HG03439 (cell line): Measurements from ENCODE around the gene DYRK2.

ENCODE experiments used
- ATAC-seq: cut with Tn5 transposase; IDR thresholded peaks from one replicate; pipeline ENCODE4 v1.9.1; 2021; ENCODE audit warnings: mild to moderate bottlenecking, moderate library complexity; ENCODE audit not compliant: unreplicated experiment

The DYRK2 gene

GRCh38 chr12:67648521-67649260, at the start of gene DYRK2:
DYRK2 (plus strand) TSS chr12:67648745; CDS start chr12:67649134, 389 bp downstream.
- peak; percentile 51 for ATAC-seq

GRCh38 chr12:67599691-67600090, 48.9 kb upstream of the DYRK2 start:
- ATAC-seq: no peak

- ATAC-seq: no peak
Measured at GRCh38 chr12:67601126-67601525, 47.4 kb upstream of the DYRK2 start.

- no peak for ATAC-seq
Measured at GRCh38 chr12:67609226-67609870, 39.2 kb upstream of the DYRK2 start.

GRCh38 chr12:67613040-67613439, 35.5 kb upstream of the DYRK2 start:
- no peak for ATAC-seq

- ATAC-seq: no peak
Measured at GRCh38 chr12:67617629-67618028, 30.9 kb upstream of the DYRK2 start.

- ATAC-seq: no peak
Measured at GRCh38 chr12:67618303-67618702, 30.2 kb upstream of the DYRK2 start.

GRCh38 chr12:67621112-67621511, 27.4 kb upstream of the DYRK2 start:
- ATAC-seq: no peak

GRCh38 chr12:67621926-67622325, 26.6 kb upstream of the DYRK2 start:
- no peak for ATAC-seq

- no peak for ATAC-seq
Measured at GRCh38 chr12:67623259-67623658, 25.3 kb upstream of the DYRK2 start.

- ATAC-seq: no peak
Measured at GRCh38 chr12:67624355-67624754, 24.2 kb upstream of the DYRK2 start.

GRCh38 chr12:67625004-67625403, 23.5 kb upstream of the DYRK2 start:
- ATAC-seq: no peak

- no peak for ATAC-seq
Measured at GRCh38 chr12:67626156-67626555, 22.4 kb upstream of the DYRK2 start.

- peak; percentile 98 for ATAC-seq
Measured at GRCh38 chr12:67630373-67631088, 18.0 kb upstream of the DYRK2 start.

- no peak for ATAC-seq
Measured at GRCh38 chr12:67632005-67632404, 16.5 kb upstream of the DYRK2 start.

GRCh38 chr12:67633024-67633610, 15.4 kb upstream of the DYRK2 start:
- ATAC-seq: no peak

- no peak for ATAC-seq
Measured at GRCh38 chr12:67633708-67634107, 14.8 kb upstream of the DYRK2 start.

- no peak for ATAC-seq
Measured at GRCh38 chr12:67634303-67634761, 14.2 kb upstream of the DYRK2 start.

- ATAC-seq: no peak
Measured at GRCh38 chr12:67637718-67638117, 10.8 kb upstream of the DYRK2 start.

GRCh38 chr12:67638694-67639093, 9.9 kb upstream of the DYRK2 start:
- ATAC-seq: no peak

- no peak for ATAC-seq
Measured at GRCh38 chr12:67640863-67641262, 7.7 kb upstream of the DYRK2 start.
